ENCODE results near the gene ZNF445.

ZNF445 gene

GRCh38 chr3:44516230-44516629 lies 38.8 kb upstream of the ZNF445 start:
- TF ChIP-seq TCF12 (IDR thresholded peaks at IDR 0.05; ENCODE audit: low read depth), result no peak
- TF ChIP-seq FOXM1 (IDR thresholded peaks at IDR 0.05; ENCODE audit: borderline replicate concordance, low read depth), result no peak
- TF ChIP-seq REST (IDR thresholded peaks at IDR 0.05; ENCODE audit: low read depth), result no peak
- TF ChIP-seq TEAD4 (IDR thresholded peaks at IDR 0.05), result no peak
- no peak for TF ChIP-seq EP300 (IDR thresholded peaks at IDR 0.05; ENCODE audit: borderline replicate concordance)
- no peak for TF ChIP-seq CEBPB (IDR thresholded peaks at IDR 0.05)
- TF ChIP-seq TAF1 (IDR thresholded peaks at IDR 0.05; ENCODE audit: low read depth), result no peak
- no peak for TF ChIP-seq NFIC (IDR thresholded peaks at IDR 0.05)
- TF ChIP-seq YY1 (IDR thresholded peaks at IDR 0.05; ENCODE audit: low read depth), result no peak
- TF ChIP-seq RAD21 (IDR thresholded peaks at IDR 0.05; ENCODE audit: low read depth), result no peak
- no peak for TF ChIP-seq ZBTB7A (IDR thresholded peaks at IDR 0.05; ENCODE audit: low read depth)
- no peak for TF ChIP-seq CREB1 (IDR thresholded peaks at IDR 0.05; ENCODE audit: low read depth)
- no peak for TF ChIP-seq MAX (IDR thresholded peaks at IDR 0.05)
- no peak for TF ChIP-seq EGR1 (IDR thresholded peaks at IDR 0.05)
- no peak for TF ChIP-seq USF1 (IDR thresholded peaks at IDR 0.05)

- no peak for TF ChIP-seq MAX (IDR thresholded peaks at IDR 0.05)
- no peak for TF ChIP-seq CREB1 (IDR thresholded peaks at IDR 0.05; ENCODE audit: low read depth)
- TF ChIP-seq CEBPB (IDR thresholded peaks at IDR 0.05), result no peak
- TF ChIP-seq EP300 (IDR thresholded peaks at IDR 0.05; ENCODE audit: borderline replicate concordance), result no peak
- TF ChIP-seq ZBTB7A (IDR thresholded peaks at IDR 0.05; ENCODE audit: low read depth), result no peak
Measured at GRCh38 chr3:44513513-44513912, 36.0 kb upstream of the ZNF445 start.

- TF ChIP-seq MAX (IDR thresholded peaks at IDR 0.05) (no peak), CREB1 (IDR thresholded peaks at IDR 0.05; ENCODE audit: low read depth) (no peak), RAD21 (IDR thresholded peaks at IDR 0.05; ENCODE audit: low read depth) (no peak), TCF12 (IDR thresholded peaks at IDR 0.05; ENCODE audit: low read depth) (no peak), FOXM1 (IDR thresholded peaks at IDR 0.05; ENCODE audit: borderline replicate concordance, low read depth) (no peak), ZBTB7A (IDR thresholded peaks at IDR 0.05; ENCODE audit: low read depth) (no peak), USF1 (IDR thresholded peaks at IDR 0.05) (no peak), NFIC (IDR thresholded peaks at IDR 0.05) (no peak), EP300 (IDR thresholded peaks at IDR 0.05; ENCODE audit: borderline replicate concordance) (no peak)
Measured at GRCh38 chr3:44511238-44511566, 33.7 kb upstream of the ZNF445 start.

- no peak for TF ChIP-seq EGR1 (IDR thresholded peaks at IDR 0.05)
- no peak for TF ChIP-seq TCF12 (IDR thresholded peaks at IDR 0.05; ENCODE audit: low read depth)
- no peak for TF ChIP-seq ZBTB7A (IDR thresholded peaks at IDR 0.05; ENCODE audit: low read depth)
- no peak for TF ChIP-seq CREB1 (IDR thresholded peaks at IDR 0.05; ENCODE audit: low read depth)
- TF ChIP-seq TAF1 (IDR thresholded peaks at IDR 0.05; ENCODE audit: low read depth), result no peak
- no peak for TF ChIP-seq EP300 (IDR thresholded peaks at IDR 0.05; ENCODE audit: borderline replicate concordance)
- no peak for TF ChIP-seq MAX (IDR thresholded peaks at IDR 0.05)
- TF ChIP-seq NFIC (IDR thresholded peaks at IDR 0.05), result no peak
- no peak for TF ChIP-seq USF1 (IDR thresholded peaks at IDR 0.05)
- TF ChIP-seq REST (IDR thresholded peaks at IDR 0.05; ENCODE audit: low read depth), result no peak
Measured at GRCh38 chr3:44510000-44510368, 32.5 kb upstream of the ZNF445 start.

GRCh38 chr3:44509393-44509921 lies 32.0 kb upstream of the ZNF445 start:
- TF ChIP-seq ZBTB7A (IDR thresholded peaks at IDR 0.05; ENCODE audit: low read depth), result no peak
- TF ChIP-seq TEAD4 (IDR thresholded peaks at IDR 0.05), result no peak
- no peak for TF ChIP-seq YY1 (IDR thresholded peaks at IDR 0.05; ENCODE audit: low read depth)
- TF ChIP-seq EP300 (IDR thresholded peaks at IDR 0.05; ENCODE audit: borderline replicate concordance), result no peak
- no peak for TF ChIP-seq REST (IDR thresholded peaks at IDR 0.05; ENCODE audit: low read depth)
- TF ChIP-seq NFIC (IDR thresholded peaks at IDR 0.05), result no peak
- no peak for TF ChIP-seq FOXM1 (IDR thresholded peaks at IDR 0.05; ENCODE audit: borderline replicate concordance, low read depth)
- TF ChIP-seq EGR1 (IDR thresholded peaks at IDR 0.05), result no peak
- no peak for TF ChIP-seq MAX (IDR thresholded peaks at IDR 0.05)
- no peak for TF ChIP-seq TCF12 (IDR thresholded peaks at IDR 0.05; ENCODE audit: low read depth)
- TF ChIP-seq RAD21 (IDR thresholded peaks at IDR 0.05; ENCODE audit: low read depth), result no peak
- TF ChIP-seq CEBPB (IDR thresholded peaks at IDR 0.05), result no peak
- TF ChIP-seq CREB1 (IDR thresholded peaks at IDR 0.05; ENCODE audit: low read depth), result no peak
- no peak for TF ChIP-seq TAF1 (IDR thresholded peaks at IDR 0.05; ENCODE audit: low read depth)
